H1 (cell line): ENCODE results near the gene USP8. TPM values are rescaled to one million over a fixed set of nuclear protein-coding genes. Genes with fewer than 3 reads are reported as not detected.

Source experiments
- ASH2L ChIP-seq: fragments of 200-600, 300-600 bp; sonication (generic); IDR thresholded peaks from one replicate; pipeline ENCODE4 v1.7.1; 2017; ENCODE audit warnings: low read length
- BCL11A ChIP-seq, 2 experiments: IDR thresholded peaks; one replicate each; pipeline ENCODE4 v1.6.1; 2011; ENCODE audit warnings: low read depth in 2 of 2, low read length in 2 of 2, mild to moderate bottlenecking in 2 of 2
- CBX8 ChIP-seq: fragments of 300-800, 300-1000 bp; sonication (generic); IDR thresholded peaks from 2 replicates; pipeline ENCODE4 v1.7.1; 2016; ENCODE audit warnings: low read depth, low read length, borderline replicate concordance
- CHD1 ChIP-seq: IDR thresholded peaks from 2 replicates; pipeline ENCODE4 v1.6.1; 2012; ENCODE audit warnings: low read depth, low read length, improper control_type of control experiment
- CHD2 ChIP-seq: IDR thresholded peaks from 2 replicates; pipeline ENCODE4 v1.6.1; 2012; ENCODE audit warnings: low read length, improper control_type of control experiment
- CTBP2 ChIP-seq: IDR thresholded peaks from 2 replicates; pipeline ENCODE4 v1.7.0; 2011; ENCODE audit warnings: borderline replicate concordance, mild to moderate bottlenecking, moderate library complexity, mixed read lengths, low read length; ENCODE audit not compliant: insufficient read depth, insufficient read length
- EZH2 ChIP-seq: fragments of 200-600 bp; sonication (generic); IDR thresholded peaks from 2 replicates; pipeline ENCODE4 v1.7.1; 2012; ENCODE audit warnings: low read depth, mild to moderate bottlenecking, moderate library complexity, low read length, inconsistent platforms; ENCODE audit not compliant: severe bottlenecking
- FOSL1 ChIP-seq: IDR thresholded peaks from 2 replicates; pipeline ENCODE4 v1.6.1; 2011; ENCODE audit warnings: mild to moderate bottlenecking, low read depth, low read length, moderate library complexity; ENCODE audit not compliant: insufficient read depth
- GABPA ChIP-seq: IDR thresholded peaks from 2 replicates; pipeline ENCODE4 v1.6.1; 2011; ENCODE audit warnings: mild to moderate bottlenecking, low read length, moderate library complexity, borderline replicate concordance; ENCODE audit not compliant: insufficient read depth
- GTF2F1 ChIP-seq: IDR thresholded peaks from 2 replicates; pipeline ENCODE4 v1.6.1; 2012; ENCODE audit warnings: low read depth, low read length, improper control_type of control experiment, borderline replicate concordance
- HDAC6 ChIP-seq: IDR thresholded peaks from one replicate; pipeline ENCODE4 v1.7.1; 2012; ENCODE audit warnings: low read depth, mild to moderate bottlenecking, inconsistent platforms, low read length, moderate library complexity
- KDM5A ChIP-seq: fragments of 200-600 bp; IDR thresholded peaks from 2 replicates; pipeline ENCODE4 v1.7.1; 2012; ENCODE audit warnings: mild to moderate bottlenecking, low read length, inconsistent platforms, mixed read lengths
- MAFK ChIP-seq: IDR thresholded peaks from 2 replicates; pipeline ENCODE4 v1.6.1; 2012; ENCODE audit warnings: low read depth, mild to moderate bottlenecking, improper control_type of control experiment, low read length
- NRF1 ChIP-seq: IDR thresholded peaks from 2 replicates; pipeline ENCODE4 v1.6.1; 2011; ENCODE audit warnings: mild to moderate bottlenecking, low read depth, low read length, improper control_type of control experiment
- POLR2A ChIP-seq, 2 experiments: IDR thresholded peaks; 1 replicate in 1 of 2; 2 replicates in 1 of 2; pipeline ENCODE4 v1.6.1; 2011; ENCODE audit warnings: low read depth in 2 of 2, low read length in 2 of 2, mild to moderate bottlenecking in 2 of 2; ENCODE audit errors: control extremely low read depth in 1 of 2
- POLR2AphosphoS5 ChIP-seq: IDR thresholded peaks from 2 replicates; pipeline ENCODE4 v1.6.1; 2011; ENCODE audit warnings: low read depth, low read length
- POU5F1 ChIP-seq: IDR thresholded peaks from 2 replicates; pipeline ENCODE4 v1.6.1; 2011; ENCODE audit warnings: low read depth, mild to moderate bottlenecking, low read length, moderate library complexity
- SIRT6 ChIP-seq: IDR thresholded peaks from one replicate; pipeline ENCODE4 v1.7.1; 2012; ENCODE audit warnings: low read length, inconsistent platforms
- SP1 ChIP-seq: IDR thresholded peaks from 2 replicates; pipeline ENCODE4 v1.6.1; 2011; ENCODE audit warnings: low read depth, low read length
- SP2 ChIP-seq: IDR thresholded peaks from 2 replicates; pipeline ENCODE4 v1.6.1; 2012; ENCODE audit warnings: mild to moderate bottlenecking, low read length, inconsistent platforms
- SP4 ChIP-seq: IDR thresholded peaks from 2 replicates; pipeline ENCODE4 v1.6.1; 2012; ENCODE audit warnings: low read length, inconsistent platforms
- SRF ChIP-seq: IDR thresholded peaks from 2 replicates; pipeline ENCODE4 v1.6.1; 2011; ENCODE audit warnings: mild to moderate bottlenecking, low read depth, low read length, moderate library complexity
- SUZ12 ChIP-seq: fragments of 200-600 bp; sonication (generic); IDR thresholded peaks from 2 replicates; pipeline ENCODE4 v1.6.1; 2012; ENCODE audit warnings: mild to moderate bottlenecking, inconsistent platforms, low read length, moderate library complexity, mixed read lengths
- TBP ChIP-seq: IDR thresholded peaks from 2 replicates; pipeline ENCODE4 v1.6.1; 2011; ENCODE audit warnings: low read depth, low read length, improper control_type of control experiment
- ZNF274 ChIP-seq: IDR thresholded peaks from 2 replicates; pipeline ENCODE4 v1.7.0; 2012; ENCODE audit warnings: low read length, borderline replicate concordance; ENCODE audit errors: extremely low read depth
- polyA plus RNA-seq, 7 experiments: library from polyadenylated mRNA; depleted of rRNA in 3 of 7; stranded (reverse) in 5 of 7; unstranded in 2 of 7; fragments of >200 nt in 5 of 7; fragments of 200-250 nt in 2 of 7; gene quantifications; 1 replicate in 5 of 7; 2 replicates in 1 of 7; 4 replicates in 1 of 7; pipeline versions ENCODE4 v1.2.1 to v1.2.3, GENCODE V29; 2011 to 2013; ENCODE audit warnings: missing spikeins in 2 of 7, mixed read lengths in 2 of 7
- total RNA-seq: library from RNA; stranded (reverse); fragmentation: NEBNext Ultra II Directional; extraction: Animal tissue kit (Norgen Biotek cat#: 25700); gene quantifications from 2 replicates; pipeline ENCODE4 v1.2.1, GENCODE V29; 2021
- TF ChIP-seq, protein P1 (sequence below): IDR thresholded peaks from 2 replicates; pipeline ENCODE4 v1.6.1; 2011; ENCODE audit warnings: low read depth, mild to moderate bottlenecking, low read length; ENCODE audit not compliant: insufficient read depth

USP8 gene
- total and polyA plus RNA-seq, 2 of the 8 experiments (the other 6 are each of a cell fraction or from before 2014, with no cell fraction given) = 19.9 to 66.2 TPM

DNA sequence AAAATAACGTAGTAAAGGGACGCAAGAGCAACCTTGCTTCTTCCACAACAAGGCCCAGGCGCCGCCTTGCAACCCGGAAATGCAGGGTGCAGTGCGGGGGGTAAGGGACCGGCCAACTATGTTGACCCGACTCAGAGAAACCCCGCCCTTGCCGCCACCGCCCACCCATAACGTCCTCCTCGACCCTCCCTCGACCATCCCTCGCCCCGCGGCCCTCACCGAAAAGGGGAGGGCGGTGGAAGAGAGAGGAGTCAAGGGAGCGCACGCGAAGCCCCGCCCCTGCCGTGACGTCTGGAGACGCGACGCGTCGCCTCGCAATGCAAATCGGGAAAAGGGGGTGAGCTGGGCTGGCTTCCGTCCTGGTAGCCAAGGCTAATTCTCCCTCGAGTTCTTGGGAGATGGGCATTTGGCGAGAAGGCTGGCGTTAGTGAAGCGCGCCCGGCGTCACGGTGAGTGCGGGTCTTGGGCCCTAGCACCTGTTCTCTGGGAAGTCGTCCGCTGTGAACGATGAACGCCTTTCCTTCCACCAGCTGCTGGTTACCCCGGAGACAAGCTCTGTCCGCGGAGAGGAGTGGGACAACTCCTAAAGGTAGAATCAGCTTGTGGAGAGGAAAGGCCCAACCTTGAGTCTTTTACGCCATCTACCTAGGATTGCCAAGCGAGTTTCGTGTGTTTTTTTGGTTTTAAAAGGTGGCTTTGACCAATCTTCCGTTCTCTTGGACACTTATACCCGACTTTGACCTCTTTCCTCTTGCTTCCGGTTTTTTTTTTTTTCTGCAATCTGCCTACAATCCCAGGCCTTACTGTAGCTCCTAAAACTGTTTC, at the start of gene USP8 (continued):
- no peak for TF ChIP-seq CBX8
- peak; percentile 62; the same call in 1 of the 2 replicates for TF ChIP-seq KDM5A
- peak; percentile 64 for TF ChIP-seq SRF
- TF ChIP-seq CHD1 = peak; percentile 26; the same call in 1 of the 2 replicates
- TF ChIP-seq CTBP2 = no peak
- TF ChIP-seq SP2 = no peak
- peak; percentile 76; the same call in 1 of the 2 replicates for TF ChIP-seq SP1
- TF ChIP-seq NRF1 = no peak
- no peak for TF ChIP-seq ZNF274
- peak; percentile 98 to 99 for TF ChIP-seq POLR2A (IDR thresholded peaks at IDR 0.05; ENCODE audit: control extremely low read depth in 1 of 2, low read depth in 2 of 2, low read length in 2 of 2)
- no peak for TF ChIP-seq MAFK
- no peak for TF ChIP-seq SIRT6
- no peak for TF ChIP-seq EZH2
- TF ChIP-seq SUZ12 = no peak
- TF ChIP-seq POU5F1 = no peak
- TF ChIP-seq GTF2F1 = no peak
- TF ChIP-seq HDAC6 = no peak
- peak; percentile 55 for TF ChIP-seq ASH2L
- TF ChIP-seq CHD2 = no peak
- TF ChIP-seq FOSL1 = no peak
- TF ChIP-seq BCL11A (IDR thresholded peaks at IDR 0.05; ENCODE audit: low read depth in 2 of 2, low read length in 2 of 2) = no peak
- TF ChIP-seq POLR2AphosphoS5 = peak; percentile 99
- peak; percentile 94 for TF ChIP-seq TBP
- TF ChIP-seq SP4 = peak; percentile 71; the same call in 1 of the 2 replicates
- TF ChIP-seq, protein P1, sequence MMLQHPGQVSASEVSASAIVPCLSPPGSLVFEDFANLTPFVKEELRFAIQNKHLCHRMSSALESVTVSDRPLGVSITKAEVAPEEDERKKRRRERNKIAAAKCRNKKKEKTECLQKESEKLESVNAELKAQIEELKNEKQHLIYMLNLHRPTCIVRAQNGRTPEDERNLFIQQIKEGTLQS = peak; percentile 72
- no peak for TF ChIP-seq GABPA
